Stimulated activated CD8-positive, alpha-beta memory T cell treated with anti-CD3 and anti-CD28 coated beads, Interleukin-7, amount 100 ng/mL, for 4 hours (primary cell): ENCODE measurements around the gene TMEM63B.
"Not testable (repeated sequence)": the region's sequence is repeated elsewhere in the genome, so short reads cannot be mapped to it uniquely, and the experiment has no call there.

Experiments used
- DNase-seq, 2 donors: peaks; one replicate each; pipeline ENCODE4 v3.0.0-alpha.2; 2020; ENCODE audit warnings: low read depth in 2 of 2

TMEM63B gene

DNA sequence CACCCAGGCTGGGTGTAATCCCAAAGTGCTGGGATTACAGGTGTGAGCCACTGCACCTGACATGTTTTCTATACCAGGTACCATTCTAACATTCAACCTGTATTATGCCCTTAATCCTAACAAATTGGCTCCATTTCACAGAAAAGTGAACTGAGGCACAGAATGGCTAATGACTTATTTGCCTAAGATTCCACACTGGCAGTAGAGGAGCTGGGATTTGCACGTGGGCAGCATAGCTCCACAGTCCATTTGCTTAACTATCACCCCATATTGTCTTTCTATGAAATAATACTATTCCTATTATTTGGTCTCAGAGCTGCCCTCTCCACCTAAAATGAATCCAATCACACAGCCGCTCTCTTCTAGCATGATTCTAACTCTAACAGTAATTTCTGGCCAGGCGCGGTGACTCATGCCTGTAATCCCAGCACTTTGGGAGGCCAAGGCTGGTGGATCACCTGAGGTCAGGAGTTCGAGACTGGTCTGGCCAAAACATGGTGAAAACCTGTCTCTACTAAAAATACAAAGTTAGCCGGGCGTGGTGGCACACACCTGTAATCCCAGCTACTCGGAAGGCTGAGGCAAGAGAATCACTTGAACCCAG is 66.1 kb downstream of the TMEM63B start:
- no peak for DNase-seq

DNA sequence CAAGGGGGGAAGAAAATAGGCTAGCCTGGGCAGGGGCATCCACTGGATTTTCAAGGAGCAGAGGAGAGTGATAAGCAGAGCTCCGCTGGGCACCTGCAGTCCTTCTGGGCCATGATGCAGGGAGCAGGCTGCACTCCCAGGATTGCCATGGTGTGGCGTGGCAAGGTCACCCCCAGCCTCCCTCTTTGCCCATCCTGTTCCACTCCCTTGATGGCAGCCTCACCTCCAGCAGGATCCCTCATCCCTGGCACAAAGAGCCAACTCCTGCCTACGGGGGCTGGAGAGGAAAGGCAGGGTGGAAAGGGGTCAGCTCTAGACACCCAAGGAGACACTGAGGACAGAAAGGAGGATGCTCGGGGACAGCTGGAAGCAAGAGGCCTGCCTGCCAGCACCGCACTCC is 67.0 kb downstream of the TMEM63B start:
- no peak for DNase-seq

DNA sequence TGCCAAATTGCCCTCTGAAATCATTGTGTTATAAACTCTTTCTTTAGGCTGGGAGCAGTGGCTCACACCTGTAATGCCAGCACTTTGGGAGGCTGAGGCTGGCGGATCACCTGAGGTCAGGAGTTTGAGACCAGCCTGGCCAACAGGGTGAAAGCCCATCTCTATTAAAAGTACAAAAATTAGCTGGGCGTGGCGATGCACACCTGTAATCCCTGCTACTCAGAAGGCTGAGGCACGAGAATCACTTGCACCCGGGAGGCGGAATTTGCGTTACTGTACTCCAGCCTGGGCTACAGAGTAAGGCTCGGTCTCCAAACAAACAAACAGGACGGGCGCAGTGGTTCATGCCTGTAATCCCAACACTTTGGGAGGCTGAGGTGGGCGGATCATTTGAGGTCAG is 69.0 kb downstream of the TMEM63B start:
- not testable (repeated sequence) for DNase-seq

DNA sequence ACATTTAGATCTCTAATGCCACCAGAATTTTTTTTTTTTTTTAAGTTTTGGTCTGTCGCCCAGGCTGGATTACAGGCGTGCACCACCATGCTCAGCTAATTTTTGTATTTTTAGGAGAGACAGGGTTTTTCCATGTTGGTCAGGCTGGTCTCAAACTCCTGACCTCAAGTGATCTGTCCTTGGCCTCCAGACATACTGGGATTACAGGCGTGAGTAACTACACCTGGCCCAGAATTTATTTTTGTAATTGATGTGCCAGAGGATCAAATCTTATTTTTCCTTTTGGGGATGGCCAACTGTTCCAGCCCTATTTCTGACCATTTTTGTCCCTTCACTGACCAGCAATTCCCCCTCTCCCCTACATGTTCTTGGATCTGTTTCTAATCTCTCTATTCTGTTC is 71.3 kb downstream of the TMEM63B start:
- no peak for DNase-seq

- DNase-seq: no peak
Observed at GRCh38 chr6:44199883-44200282, 72.5 kb downstream of the TMEM63B start.

DNA sequence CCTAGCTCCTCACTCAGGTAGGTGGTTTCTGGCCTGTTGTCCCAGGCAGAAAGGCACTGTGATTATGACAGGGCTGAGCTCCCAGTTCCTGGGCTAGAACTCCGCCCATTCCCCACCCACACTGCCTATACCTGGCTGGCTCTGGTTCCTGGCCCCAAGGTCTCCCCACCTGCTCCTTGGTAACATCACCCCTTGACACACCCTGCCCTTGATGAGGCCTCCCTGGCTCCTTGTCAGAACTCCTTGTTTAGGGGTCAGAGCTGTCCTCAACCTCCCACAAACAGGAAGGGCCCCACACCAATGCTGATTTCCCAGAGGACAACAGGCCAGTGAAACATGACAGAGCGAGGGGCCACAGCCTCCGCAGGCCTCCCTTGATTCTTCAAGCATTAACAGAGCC is 73.8 kb downstream of the TMEM63B start:
- DNase-seq: no peak

- DNase-seq: no peak
Observed at GRCh38 chr6:44201638-44202303, 74.4 kb downstream of the TMEM63B start.

DNA sequence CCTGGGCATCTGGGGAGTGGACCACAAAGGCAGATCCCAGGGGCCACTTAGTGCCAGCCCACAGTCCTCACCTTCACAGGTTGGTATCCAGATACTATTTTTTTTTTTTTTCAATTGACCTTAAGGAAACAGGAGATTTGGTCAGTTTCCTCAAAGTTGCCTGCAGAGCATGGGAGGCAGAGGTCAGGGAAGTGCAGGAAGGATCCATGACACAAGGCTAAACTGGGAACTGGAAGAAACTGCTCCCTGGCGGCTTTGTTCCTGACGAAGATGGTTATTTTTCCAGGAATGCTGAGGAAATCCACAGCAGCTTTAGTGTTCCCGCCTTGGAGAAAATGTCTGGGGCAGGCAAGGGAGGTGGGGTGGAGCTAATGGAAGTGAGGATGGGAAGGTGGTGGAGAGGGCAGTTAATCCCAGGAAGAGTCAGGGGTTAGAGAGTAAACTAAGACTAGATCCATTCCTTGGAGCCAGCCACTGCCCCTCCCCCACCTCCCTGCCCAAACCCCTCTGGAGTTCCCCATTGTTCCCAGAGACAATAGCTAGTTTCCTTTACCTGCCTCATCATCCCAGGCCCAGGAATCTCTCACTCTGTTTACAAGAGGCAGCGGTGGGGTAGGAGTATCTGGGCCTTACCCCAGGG is 75.1 kb downstream of the TMEM63B start:
- DNase-seq: no peak

DNA sequence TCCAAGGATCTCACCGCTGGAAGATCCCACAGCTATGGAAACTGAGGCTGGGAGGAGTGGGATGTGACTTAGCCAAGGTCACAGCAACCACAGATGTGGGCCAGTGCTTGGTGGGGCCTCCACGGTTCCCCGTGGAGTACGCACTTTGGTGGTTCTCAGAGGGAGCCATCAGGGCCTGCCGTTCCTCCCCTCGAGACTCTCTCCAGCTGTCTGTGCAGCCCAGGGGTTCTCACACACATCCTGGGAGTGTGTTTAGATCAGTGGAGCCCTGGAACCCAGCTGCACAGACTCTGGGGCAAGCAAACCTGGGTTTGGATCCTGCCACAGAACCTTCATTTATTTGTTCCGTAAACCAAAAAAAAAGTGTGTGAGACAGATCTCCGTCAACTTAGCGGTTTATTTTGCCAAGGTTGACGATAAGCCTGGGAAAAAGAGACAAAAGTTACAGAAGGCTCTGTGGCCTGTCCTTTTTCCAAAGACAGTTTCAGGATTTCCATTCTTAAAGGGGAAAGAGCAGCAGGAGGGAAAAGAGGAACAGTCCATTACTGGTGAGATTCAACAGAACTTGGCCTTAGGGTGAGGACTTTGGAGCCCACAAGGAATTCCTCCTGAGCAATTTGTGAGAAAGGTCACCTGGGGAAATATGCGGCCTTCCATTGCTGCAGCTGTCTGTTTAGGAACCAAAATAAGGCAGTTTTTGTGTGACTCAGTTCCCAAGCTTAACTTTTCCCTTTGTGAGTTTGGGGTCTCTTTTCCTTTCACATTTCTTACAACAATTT is 75.8 kb downstream of the TMEM63B start:
- DNase-seq: no peak

DNA sequence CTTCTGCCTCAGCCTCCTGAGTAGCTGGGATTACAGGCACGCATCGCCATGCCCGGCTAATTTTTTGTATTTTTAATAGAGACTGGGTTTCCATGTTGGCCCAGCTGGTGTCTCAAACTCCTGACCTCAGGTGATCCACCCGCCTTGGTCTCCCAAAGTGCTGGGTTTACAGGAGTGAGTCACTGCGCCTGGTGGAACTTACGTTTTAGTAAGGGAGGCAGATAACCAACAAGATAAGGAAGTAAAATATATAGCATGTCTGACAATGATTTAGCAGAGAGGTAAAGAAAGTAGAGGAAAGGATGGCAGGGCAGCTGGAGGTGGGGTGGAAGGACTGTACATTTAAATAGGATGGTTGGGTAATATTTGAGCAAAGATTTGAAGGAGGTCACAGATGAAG is 76.6 kb downstream of the TMEM63B start:
- DNase-seq: no peak
